H1 (cell line): ENCODE data around the gene HERC3. TPM values are rescaled to one million over a fixed set of nuclear protein-coding genes. Genes with fewer than 3 reads are reported as not detected.

Source experiments
- JUN ChIP-seq: IDR thresholded peaks from 2 replicates; pipeline ENCODE4 v1.6.1; 2011; ENCODE audit warnings: low read depth, mild to moderate bottlenecking, improper control_type of control experiment, low read length
- SP1 ChIP-seq: IDR thresholded peaks from 2 replicates; pipeline ENCODE4 v1.6.1; 2011; ENCODE audit warnings: low read depth, low read length
- polyA plus RNA-seq, 7 experiments: library from polyadenylated mRNA; depleted of rRNA in 3 of 7; stranded (reverse) in 5 of 7; unstranded in 2 of 7; fragments of >200 nt in 5 of 7; fragments of 200-250 nt in 2 of 7; gene quantifications; 1 replicate in 5 of 7; 2 replicates in 1 of 7; 4 replicates in 1 of 7; pipeline versions ENCODE4 v1.2.1 to v1.2.3, GENCODE V29; 2011 to 2013; ENCODE audit warnings: missing spikeins in 2 of 7, mixed read lengths in 2 of 7
- total RNA-seq: library from RNA; stranded (reverse); fragmentation: NEBNext Ultra II Directional; extraction: Animal tissue kit (Norgen Biotek cat#: 25700); gene quantifications from 2 replicates; pipeline ENCODE4 v1.2.1, GENCODE V29; 2021

HERC3 gene
- total and polyA plus RNA-seq, 2 of the 8 experiments (the other 6 are each of a cell fraction or from before 2014, with no cell fraction given) = 1.4 to 5.7 TPM

DNA sequence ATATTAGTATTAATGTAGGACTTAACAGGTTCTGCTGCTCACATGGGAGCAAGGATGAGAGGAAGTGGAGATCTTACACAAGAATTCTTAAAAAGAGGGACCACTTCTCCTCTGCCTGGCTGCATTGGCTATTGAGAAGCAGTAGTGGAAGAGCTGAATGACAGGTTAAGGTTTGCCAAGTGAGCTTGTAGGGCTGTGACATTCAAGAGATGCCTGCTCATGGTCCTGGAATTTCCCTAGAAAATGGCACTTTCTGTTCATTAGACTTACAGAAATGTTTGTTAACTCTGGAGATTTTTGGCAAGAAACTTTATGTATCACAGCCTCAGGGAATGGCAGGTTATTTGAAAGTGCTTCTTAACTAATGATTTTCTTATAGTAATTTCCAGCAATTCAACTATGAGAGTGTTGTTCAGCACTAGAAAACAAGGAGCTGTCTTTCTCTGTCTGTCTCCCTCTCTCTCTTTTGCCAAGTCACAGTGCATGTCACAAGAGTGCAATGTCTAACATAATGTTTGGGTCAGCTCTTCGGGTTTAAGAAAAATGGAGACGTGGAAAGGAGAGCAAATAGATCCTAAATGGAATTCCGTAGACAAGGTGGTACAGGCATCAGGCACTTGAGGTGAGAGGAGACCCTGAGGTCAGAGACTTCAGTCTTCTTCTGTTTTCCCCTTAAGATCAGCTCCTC is 113.7 kb downstream of the HERC3 start (continued):
- no peak for TF ChIP-seq JUN
- TF ChIP-seq SP1 = no peak
